ENCODE measurements around the gene SLC26A5.

Gene SLC26A5

DNA sequence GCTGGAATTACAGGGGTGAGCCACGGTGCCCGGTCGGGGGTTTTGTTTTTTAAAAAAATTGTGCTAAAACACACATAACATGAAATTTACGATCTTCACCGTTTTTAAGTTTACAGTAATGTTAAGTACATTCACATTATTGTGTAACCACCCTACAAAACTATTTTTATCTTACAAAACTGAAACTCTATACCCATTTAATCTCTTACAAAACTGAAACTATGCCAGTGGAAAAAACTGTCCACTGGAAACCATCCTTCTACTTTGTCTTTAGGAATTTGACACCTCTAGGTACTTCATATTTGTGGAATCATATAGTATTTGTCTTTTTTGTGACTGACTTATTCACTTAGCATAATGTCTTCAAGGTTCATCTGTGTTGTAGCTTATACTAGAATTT, 99.6 kb downstream of the SLC26A5 start:
- DNase-seq (ENCODE audit: low spot score), result no peak

- DNase-seq (ENCODE audit: low spot score), result peak; percentile 89
Measured at GRCh38 chr7:103344453-103345149, 101.4 kb downstream of the SLC26A5 start, which contains the start of gene DNAJC2. Gene DNAJC2 (minus strand): TSS chr7:103344767. CDS start chr7:103344622, 145 bp downstream.

DNA sequence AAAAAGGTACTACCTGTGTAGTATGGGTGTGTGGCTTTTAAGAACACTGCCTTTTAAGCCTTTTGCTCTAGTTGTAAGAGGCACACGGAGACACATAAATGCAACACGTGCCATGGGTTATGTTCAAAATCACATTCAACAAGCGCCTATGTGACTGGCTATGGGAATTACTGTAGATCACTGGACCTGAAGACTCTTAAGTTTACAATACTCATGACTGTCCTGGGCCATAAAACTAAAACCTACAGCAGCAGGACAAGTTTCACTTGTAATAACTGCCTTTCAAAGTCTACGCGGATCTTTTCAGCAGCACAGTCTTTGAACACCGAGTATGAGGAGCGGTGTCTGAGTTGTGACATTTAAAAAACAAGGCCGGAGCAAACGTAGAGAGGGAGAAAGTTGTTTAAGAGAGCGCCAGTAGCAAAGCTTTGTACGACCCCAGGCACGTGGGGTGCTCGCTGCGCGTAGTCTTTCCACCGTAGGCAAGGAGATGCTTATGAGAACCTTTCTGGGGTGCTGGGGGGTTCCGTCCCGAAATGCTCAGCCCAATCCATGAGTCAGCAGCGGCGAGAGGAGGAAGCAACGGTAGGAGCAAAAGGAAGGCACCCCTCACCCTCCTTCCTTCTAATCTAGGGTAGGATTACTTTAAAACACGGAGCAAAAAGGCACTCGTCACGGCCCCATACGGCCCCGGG, 102.1 kb downstream of the SLC26A5 start:
- peak; percentile 15 for DNase-seq (ENCODE audit: low spot score)

- DNase-seq (ENCODE audit: low spot score), result no peak
Measured at GRCh38 chr7:103343332-103343731, 102.7 kb downstream of the SLC26A5 start.

DNA sequence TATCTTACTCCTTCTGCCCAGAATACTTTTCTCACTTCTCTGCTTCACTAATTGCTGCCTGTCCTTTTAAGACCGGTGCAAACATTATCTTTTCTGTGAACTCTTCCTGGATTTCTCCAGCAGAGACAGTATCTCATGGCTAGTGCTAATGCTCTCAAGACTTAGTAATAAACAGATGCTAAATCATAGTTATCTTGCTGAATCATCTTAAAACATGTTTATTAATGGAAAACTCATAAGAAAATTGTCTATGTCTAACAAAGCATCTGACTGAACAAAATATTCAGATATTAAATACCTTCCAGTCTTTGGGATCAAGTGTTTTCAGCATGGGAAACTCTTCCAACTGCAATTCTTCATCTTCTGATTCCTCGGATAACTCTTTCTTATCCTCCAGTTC, 104.5 kb downstream of the SLC26A5 start:
- no peak for DNase-seq (ENCODE audit: low spot score)

GRCh38 chr7:103338864-103339263, 107.1 kb downstream of the SLC26A5 start:
- no peak for DNase-seq (ENCODE audit: low spot score)

GRCh38 chr7:103336761-103337160, 109.2 kb downstream of the SLC26A5 start:
- DNase-seq (ENCODE audit: low spot score), result no peak

DNA sequence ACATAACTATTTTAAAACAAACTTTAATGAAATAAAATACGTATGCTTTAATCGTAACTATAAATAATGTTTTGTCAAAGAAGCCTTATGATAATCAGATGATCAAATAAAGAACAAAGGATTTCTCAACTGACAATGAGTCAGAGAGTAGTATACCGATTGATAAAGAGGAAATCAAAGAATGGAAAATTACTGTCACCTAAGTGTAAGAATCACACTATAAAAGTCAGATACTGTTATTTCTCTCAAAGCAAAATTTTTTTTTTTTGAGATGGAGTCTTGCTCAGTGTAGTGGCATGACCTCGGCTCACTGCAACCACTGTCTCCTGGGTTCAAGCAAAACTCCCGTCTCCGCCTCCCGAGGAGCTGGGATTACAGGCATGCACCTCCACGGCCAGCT, 120.3 kb downstream of the SLC26A5 start:
- no peak for DNase-seq (ENCODE audit: low spot score)

Measured in pons (tissue), 1 donor.